GM12891 (cell line): ENCODE data around the gene BICDL1.

Experiments used
- DNase-seq: peaks from one replicate; pipeline ENCODE4 v3.0.0; 2011; ENCODE audit warnings: low spot score; ENCODE audit not compliant: insufficient read length
- FAIRE-seq: peaks from 2 replicates; lab custom pipeline; 2011; peaks lifted over from hg19 to GRCh38; lab: Jason Lieb, UNC
- PAX5 ChIP-seq: IDR thresholded peaks from 2 replicates; pipeline ENCODE4 v1.6.1; 2011; ENCODE audit warnings: low read length, moderate library complexity, mild to moderate bottlenecking; ENCODE audit not compliant: insufficient read depth, severe bottlenecking
- POLR2A ChIP-seq: IDR thresholded peaks from 2 replicates; pipeline ENCODE4 v1.6.1; 2011; ENCODE audit warnings: low read depth, low read length, control low read depth
- POLR2AphosphoS5 ChIP-seq: IDR thresholded peaks from 2 replicates; pipeline ENCODE4 v1.6.1; 2011; ENCODE audit warnings: low read depth, low read length, control low read depth
- POU2F2 ChIP-seq: IDR thresholded peaks from 2 replicates; pipeline ENCODE4 v1.6.1; 2011; ENCODE audit warnings: low read depth, mild to moderate bottlenecking, control low read depth, low read length, moderate library complexity
- SPI1 ChIP-seq: IDR thresholded peaks from 2 replicates; pipeline ENCODE4 v1.6.1; 2011; ENCODE audit warnings: low read depth, low read length, control low read depth
- TAF1 ChIP-seq: IDR thresholded peaks from 2 replicates; pipeline ENCODE4 v1.6.1; 2011; ENCODE audit warnings: low read depth, low read length, control low read depth

Gene BICDL1

DNA sequence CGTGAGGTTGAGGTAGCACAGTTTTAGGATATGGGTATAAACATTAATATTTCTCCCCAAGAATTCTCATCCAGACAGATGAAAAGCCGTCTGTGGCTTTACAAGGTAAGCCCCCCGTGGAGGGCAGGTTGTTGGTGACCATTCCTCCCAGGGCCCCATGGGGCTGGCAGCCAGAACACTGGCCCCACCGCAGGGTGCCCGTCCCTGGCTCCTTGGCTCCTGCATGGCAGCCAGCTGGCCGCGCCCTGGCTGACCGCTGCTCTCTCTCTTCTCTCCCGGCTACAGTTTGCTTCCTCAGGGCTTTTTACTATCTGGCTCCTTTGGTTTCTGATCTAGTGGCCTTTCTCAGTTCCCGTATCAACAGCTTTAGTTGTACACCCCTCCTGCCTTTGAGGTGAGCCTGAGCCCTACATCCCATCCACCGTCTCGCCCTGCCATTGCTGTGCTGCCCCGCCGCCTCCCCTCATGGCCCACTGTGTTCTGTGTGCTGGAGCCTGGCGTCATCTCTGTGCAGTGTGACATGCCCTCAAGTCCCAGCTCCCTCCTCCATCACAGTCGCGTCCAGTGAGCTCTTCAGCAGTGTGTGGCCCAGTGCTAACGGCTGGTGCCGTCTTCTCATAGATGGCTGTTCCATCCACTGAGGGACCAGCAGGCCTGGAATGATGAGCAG is 101.7 kb downstream of the BICDL1 start:
- no peak for FAIRE-seq
- no peak for TF ChIP-seq PAX5
- TF ChIP-seq POLR2A, result peak; percentile 24; the same call in 1 of the 2 replicates
- 0 out of 2 replicates have a peak, but pooled peaks have one; percentile 15 for TF ChIP-seq POLR2AphosphoS5

DNA sequence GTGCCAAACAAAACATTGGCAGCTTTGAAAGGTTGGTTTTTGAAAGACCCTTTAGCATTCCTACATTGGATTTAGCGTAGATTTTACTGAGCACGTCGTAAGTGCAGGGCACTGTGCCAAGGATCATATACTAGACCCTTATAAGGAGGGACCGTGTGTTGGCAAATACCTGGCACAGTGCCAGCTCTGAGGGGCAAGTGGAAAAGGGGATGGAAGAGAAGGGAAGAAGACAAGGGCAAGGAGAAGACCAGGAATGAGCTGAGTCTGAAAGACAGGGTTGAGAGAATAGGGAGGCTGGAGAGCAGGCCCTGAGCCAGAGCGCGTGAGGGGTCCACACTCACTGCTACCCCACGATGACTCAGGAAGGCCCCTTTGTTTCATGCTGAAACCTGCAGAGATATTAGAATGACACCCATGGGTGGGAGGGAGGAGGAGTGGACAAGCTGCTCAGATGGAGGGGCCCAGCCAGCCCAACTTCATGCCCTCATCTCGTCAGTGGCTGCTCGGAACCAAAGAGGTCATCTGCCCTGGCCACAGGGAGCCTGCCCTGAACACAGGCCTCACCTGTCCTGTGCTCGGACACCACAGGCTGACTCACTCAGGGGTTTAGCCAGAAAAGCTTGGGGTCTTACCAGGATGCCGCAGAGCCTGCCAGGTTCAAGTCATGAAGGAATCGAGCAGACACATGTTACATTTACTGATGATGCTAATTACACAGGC is 102.5 kb downstream of the BICDL1 start:
- no peak for TF ChIP-seq PAX5
- no peak for FAIRE-seq
- DNase-seq, result no peak

More for the DNA sequence above, 101.7 kb downstream of the BICDL1 start:
- no peak for DNase-seq

DNA sequence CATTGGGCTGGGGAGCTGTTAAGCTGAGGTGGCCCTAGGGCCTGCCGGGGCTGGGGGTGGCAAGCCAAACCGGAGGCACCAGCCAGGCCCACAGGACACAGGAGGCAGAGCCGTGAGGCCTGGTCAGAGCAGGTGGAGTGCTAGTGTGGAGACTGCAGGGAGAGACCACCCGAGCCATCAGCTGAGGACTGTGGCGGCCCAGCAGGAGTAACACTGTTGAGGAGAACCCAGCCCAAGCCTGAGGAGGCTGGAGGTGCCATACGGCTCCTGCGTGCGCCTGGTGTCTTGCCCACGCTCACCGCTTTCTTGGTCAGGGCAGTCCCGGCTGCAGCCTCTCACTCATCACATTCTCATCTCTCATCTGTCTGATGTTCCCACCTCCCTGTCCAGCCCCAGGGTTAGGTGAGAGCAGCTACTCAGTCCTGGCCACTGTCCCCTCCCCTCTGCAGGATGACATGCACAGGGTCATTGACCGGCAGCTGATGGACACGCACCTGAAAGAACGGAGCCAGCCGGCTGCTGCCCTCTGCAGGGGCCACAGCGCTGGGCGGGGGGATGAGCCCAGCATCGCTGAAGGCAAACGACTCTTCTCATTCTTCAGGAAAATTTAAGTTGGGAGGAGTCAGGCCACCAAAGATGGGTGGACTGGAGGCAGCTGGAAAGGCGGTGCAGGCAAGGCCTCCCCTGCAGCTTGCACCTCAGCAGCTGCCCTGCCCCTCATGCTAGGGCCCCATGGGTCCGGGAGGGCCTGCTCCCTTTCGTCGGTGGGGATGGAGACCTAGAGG is 103.7 kb downstream of the BICDL1 start:
- TF ChIP-seq POLR2AphosphoS5 (peak; percentile 53; the same call in 1 of the 2 replicates), POLR2A (no peak; the same call in 1 of the 2 replicates), POU2F2 (no peak), PAX5 (no peak), TAF1 (no peak)
- FAIRE-seq (no peak), DNase-seq (no peak)

DNA sequence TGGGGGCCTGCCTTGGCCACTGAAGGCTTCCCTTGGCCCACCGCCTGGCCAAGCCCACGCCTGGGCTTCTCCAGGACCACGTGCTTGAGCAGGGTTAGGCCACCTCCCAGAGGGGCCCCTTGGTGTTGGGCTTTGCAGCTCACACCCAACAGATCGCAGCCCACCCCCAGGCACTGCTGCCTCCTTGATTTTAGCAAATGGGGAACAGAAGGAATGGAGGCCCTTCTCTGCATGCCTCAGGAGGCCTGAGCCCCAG is 104.2 kb downstream of the BICDL1 start:
- no peak for DNase-seq
- TF ChIP-seq POLR2AphosphoS5, result no peak
- no peak for TF ChIP-seq SPI1
- TF ChIP-seq POU2F2, result no peak
- TF ChIP-seq PAX5, result no peak
- TF ChIP-seq POLR2A, result no peak
- TF ChIP-seq TAF1, result no peak
- no peak for FAIRE-seq

DNA sequence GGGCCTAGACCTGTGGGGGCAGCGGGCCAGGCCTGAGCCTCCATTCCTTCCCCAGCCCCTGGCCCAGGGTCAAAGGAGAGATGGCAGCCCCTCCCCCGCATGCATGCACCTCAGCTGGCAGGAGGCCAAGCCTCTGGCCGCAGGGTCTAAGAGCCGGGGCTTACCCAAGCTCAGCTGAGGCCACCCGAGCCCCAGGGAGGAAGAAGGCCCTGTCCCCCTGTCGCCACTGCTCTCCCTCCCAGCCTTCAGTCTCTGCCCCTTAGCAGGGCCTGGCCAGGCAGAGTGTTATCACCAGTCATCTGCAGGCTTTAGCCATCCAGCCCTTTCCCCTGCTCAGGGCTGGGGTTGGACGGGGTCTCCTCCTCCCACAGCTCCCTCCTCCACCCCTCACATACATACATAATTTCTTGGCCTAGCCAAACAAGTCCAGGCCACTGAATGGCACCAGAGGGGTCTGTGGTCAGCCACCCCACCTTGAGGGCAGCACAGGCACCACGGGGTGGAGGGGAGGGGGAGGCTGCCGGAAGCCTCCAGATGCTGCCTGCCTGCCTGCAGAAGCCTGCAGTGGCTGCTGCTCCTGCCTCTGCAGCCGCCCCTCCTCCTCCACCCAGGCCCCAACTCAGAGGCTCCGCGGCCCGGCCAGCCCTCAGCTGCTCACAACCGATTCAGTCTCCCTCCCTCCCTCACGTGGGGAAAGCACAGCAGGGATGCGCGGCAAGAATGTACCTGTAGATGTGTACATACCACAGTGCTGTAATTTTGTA is 104.7 kb downstream of the BICDL1 start:
- no peak for DNase-seq
- no peak for TF ChIP-seq TAF1
- TF ChIP-seq POLR2A, result no peak
- no peak for TF ChIP-seq POU2F2
- no peak for TF ChIP-seq POLR2AphosphoS5
- TF ChIP-seq SPI1, result no peak
- no peak for FAIRE-seq

DNA sequence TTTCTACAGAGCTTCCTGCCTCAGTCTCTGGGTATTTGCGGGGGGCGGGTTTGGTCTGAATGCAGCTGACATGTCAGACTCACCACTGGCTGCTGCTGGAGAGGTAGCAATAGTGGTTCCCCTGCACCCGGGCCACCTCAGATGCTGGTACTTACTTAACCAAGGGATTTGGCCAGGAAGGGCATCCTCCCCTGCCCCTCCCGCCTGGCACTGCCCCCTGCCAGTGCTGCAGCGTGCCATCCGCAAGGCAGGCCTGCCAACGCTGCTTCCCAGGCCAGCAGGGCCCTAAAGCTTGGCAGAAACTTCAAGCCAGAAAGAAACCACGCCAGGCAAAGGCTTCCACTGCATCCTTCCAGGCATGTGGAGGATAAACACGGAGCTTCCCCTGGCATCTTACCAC is 105.4 kb downstream of the BICDL1 start:
- FAIRE-seq, result no peak
- TF ChIP-seq POLR2AphosphoS5, result no peak
- no peak for TF ChIP-seq SPI1
- TF ChIP-seq POU2F2, result no peak
- no peak for TF ChIP-seq PAX5
- no peak for TF ChIP-seq POLR2A
- no peak for TF ChIP-seq TAF1
- no peak for DNase-seq

DNA sequence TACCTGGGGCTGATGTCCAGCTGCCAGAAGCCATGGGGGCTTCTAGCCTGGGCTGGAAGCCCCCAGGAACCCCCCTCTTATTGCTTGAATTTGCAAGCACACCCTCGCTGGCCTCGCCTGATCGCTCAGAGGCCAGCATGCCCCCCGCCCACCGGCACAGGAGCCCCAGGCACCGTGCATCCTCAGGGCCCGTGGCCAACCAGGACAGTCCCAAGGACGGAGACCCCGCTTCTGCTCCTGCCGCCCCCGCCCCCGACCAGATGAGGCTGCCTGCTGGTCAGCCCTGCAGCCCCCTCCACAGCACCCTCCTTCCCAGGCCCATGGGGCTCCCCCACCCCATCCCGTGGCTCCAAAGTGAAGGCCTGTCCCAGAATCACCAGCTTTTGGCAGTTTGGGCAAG is 106.3 kb downstream of the BICDL1 start:
- no peak for FAIRE-seq
- TF ChIP-seq TAF1 (no peak), POLR2AphosphoS5 (0 out of 2 replicates have a peak, but pooled peaks have one; percentile 27), PAX5 (no peak), POLR2A (no peak)

DNA sequence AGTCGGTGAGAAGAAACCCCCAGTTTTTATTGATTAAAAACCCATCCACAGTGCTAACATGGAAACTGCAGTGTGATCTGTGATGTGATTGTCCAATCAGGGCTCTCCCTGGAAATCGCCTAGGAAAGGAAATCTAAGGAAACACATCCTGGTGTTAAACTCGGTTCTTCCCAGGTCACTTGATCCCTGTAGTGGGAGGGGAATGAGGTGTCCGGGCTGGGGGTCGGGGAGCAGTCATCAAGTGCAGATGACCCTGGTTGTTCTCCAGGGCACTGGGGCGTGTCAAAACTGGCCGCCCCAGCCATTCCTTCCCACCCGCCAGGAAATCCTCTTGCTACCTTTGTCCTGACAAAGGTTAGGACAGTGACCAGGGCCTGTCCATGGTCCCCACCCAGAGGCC is 106.7 kb downstream of the BICDL1 start:
- TF ChIP-seq POU2F2 (no peak), SPI1 (no peak), POLR2AphosphoS5 (no peak), TAF1 (no peak), POLR2A (no peak), PAX5 (no peak)
- DNase-seq (no peak), FAIRE-seq (no peak)

More for the DNA sequence above, 106.3 kb downstream of the BICDL1 start:
- no peak for DNase-seq

DNA sequence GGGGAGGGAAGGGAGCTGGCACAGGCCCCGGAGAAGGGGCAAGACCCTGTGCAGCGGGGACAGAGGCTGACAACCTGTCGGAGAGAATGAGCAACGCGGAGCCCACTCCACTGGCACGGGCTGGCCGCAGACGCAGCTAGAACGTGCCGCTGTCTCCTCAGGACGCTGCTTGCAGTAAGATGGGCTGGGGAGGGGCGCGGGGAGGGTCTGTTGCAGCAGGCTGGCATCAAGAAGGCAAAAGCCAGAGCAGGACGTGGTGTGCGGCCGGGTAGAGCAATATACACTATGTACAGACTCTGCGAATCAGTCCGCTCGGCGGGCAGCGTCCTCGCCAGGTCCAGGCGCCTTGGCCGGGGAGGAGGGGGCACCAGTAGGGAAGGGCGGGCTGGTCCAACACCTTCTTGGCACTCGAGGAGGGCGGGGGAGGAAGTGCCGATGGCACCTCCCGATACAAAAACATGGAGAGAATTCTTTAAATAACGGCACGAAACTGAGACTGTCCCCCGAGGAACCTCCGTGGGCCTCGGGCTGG is 107.7 kb downstream of the BICDL1 start:
- no peak for FAIRE-seq
- no peak for TF ChIP-seq SPI1
- DNase-seq, result no peak
